K562 (cell line): ENCODE measurements around the gene FBXL4. TPM values are rescaled to one million over a fixed set of nuclear protein-coding genes. Genes with fewer than 3 reads are reported as not detected.

ENCODE experiments used
- ATAC-seq: fragments of 200-7000 bp; cut with Tn5 transposase; 3 replicates; pipeline ENCODE4 v1.9.1; 2020; ENCODE audit warnings: moderate library complexity
- BruUV-seq: library from RNA; stranded (reverse); fragments of 400-500 nt; replicated peaks from 2 replicates; lab custom pipeline; 2021; lab: Mats Ljungman, UMichigan
- CTCF ChIA-PET: fragments of 300-600 bp; formaldehyde crosslinking; extraction: SDS; loops from one replicate; lab custom pipeline; 2021; ENCODE audit warnings: low intra/inter-chr PET ratio; lab: Yijun Ruan, JAX
- POLR2A ChIA-PET: fragments of 300-600, 350-650 bp; sonication (Branson Sonifier 250); formaldehyde crosslinking; extraction: SDS; loops from one replicate; lab custom pipeline; 2021; ENCODE audit warnings: antibody characterized with exemption, inconsistent platforms; lab: Yijun Ruan, JAX
- DNase-seq, 4 experiments: peaks; one replicate each; pipeline versions ENCODE4 v3.0.0 to v3.0.0-alpha.2; 2011 to 2018; ENCODE audit warnings: low spot score in 3 of 4, mixed read lengths in 3 of 4; ENCODE audit errors: extremely low read depth in 1 of 4
- FAIRE-seq: peaks from 2 replicates; lab custom pipeline; 2011; peaks lifted over from hg19 to GRCh38; lab: Jason Lieb, UNC
- H2AFZ ChIP-seq: 2 replicates; pipeline ENCODE4 v1.6.0; 2011; ENCODE audit warnings: low read depth, low read length, control low read depth, inconsistent platforms
- H3K27ac ChIP-seq: fragments of 200-600 bp; 3 replicates; pipeline ENCODE4 v1.8.0; 2011; ENCODE audit warnings: low read depth, mild to moderate bottlenecking, control low read depth, inconsistent platforms, low read length, moderate library complexity, mixed read lengths; ENCODE audit errors: extremely low read depth
- H3K27me3 ChIP-seq, 2 experiments: fragments of 300-600 bp in 1 of 2; 2 replicates in 1 of 2; 3 replicates in 1 of 2; pipeline versions ENCODE4 v1.6.0 to v1.8.0; 2011; ENCODE audit warnings: inconsistent platforms in 2 of 2, low read length in 2 of 2, mild to moderate bottlenecking in 1 of 2, mixed read lengths in 1 of 2, moderate library complexity in 1 of 2; ENCODE audit not compliant: control insufficient read depth in 2 of 2, insufficient read depth in 2 of 2
- H3K36me3 ChIP-seq: fragments of 300-600 bp; 3 replicates; pipeline ENCODE4 v1.8.0; 2011; ENCODE audit warnings: mild to moderate bottlenecking, low read length, inconsistent platforms; ENCODE audit not compliant: control insufficient read depth, insufficient read depth
- H3K4me1 ChIP-seq, 2 experiments: fragments of 200-600 bp in 1 of 2; replicated peaks in 1 of 2; 2 replicates in 1 of 2; 3 replicates in 1 of 2; pipeline versions ENCODE4 v1.5.1 to v1.8.0; 2011; ENCODE audit warnings: inconsistent platforms in 2 of 2, low read length in 2 of 2, mild to moderate bottlenecking in 1 of 2, mixed read lengths in 1 of 2, moderate library complexity in 1 of 2; ENCODE audit not compliant: control insufficient read depth in 2 of 2, insufficient read depth in 2 of 2
- H3K4me2 ChIP-seq: 2 replicates; pipeline ENCODE4 v1.6.1; 2011; ENCODE audit warnings: low read length, control low read depth, inconsistent platforms, mixed read lengths; ENCODE audit not compliant: insufficient read depth
- H3K4me3 ChIP-seq: fragments of 200-600 bp; sonication (generic), shearing (Covaris generic); 2 replicates; pipeline ENCODE4 v1.5.1; 2016; ENCODE audit warnings: control low read depth, inconsistent platforms
- H3K79me2 ChIP-seq: fragments of 200-600 bp; 3 replicates; pipeline ENCODE4 v1.8.0; 2011; ENCODE audit warnings: low read length, inconsistent platforms; ENCODE audit not compliant: control insufficient read depth, insufficient read depth
- H3K9ac ChIP-seq, 2 experiments: 2 replicates each; pipeline versions ENCODE4 v1.6.0 to v1.6.1; 2011; ENCODE audit warnings: low read depth in 2 of 2, low read length in 2 of 2, control low read depth in 1 of 2, inconsistent platforms in 1 of 2, mild to moderate bottlenecking in 1 of 2, mixed read lengths in 1 of 2; ENCODE audit not compliant: insufficient read depth in 1 of 2
- H3K9me1 ChIP-seq: one replicate; pipeline ENCODE4 v1.6.0; 2011; ENCODE audit warnings: inconsistent platforms, mild to moderate bottlenecking, low read length, moderate library complexity; ENCODE audit not compliant: control insufficient read depth, insufficient read depth
- H3K9me3 ChIP-seq: replicated peaks from 2 replicates; pipeline ENCODE4 v1.5.1; 2011; ENCODE audit warnings: low read depth, low read length, inconsistent platforms; ENCODE audit not compliant: control insufficient read depth, insufficient read depth
- H4K20me1 ChIP-seq: replicated peaks from 2 replicates; pipeline ENCODE4 v1.6.1; 2011; ENCODE audit warnings: low read length, inconsistent platforms, mixed read lengths; ENCODE audit not compliant: control insufficient read depth, insufficient read depth
- MEF2D ChIP-seq: conservative IDR thresholded peaks from 2 replicates; pipeline ENCODE4 v1.6.1; 2016; ENCODE audit warnings: low read depth, missing genetic modification characterization, missing compliant biosample characterization
- POLR2AphosphoS5 ChIP-seq: IDR thresholded peaks from 2 replicates; pipeline ENCODE4 v1.6.1; 2011; ENCODE audit warnings: mild to moderate bottlenecking, low read depth, low read length, moderate library complexity; ENCODE audit not compliant: control insufficient read depth, insufficient read depth
- RBBP5 ChIP-seq: fragments of 200-600 bp; sonication (generic); IDR thresholded peaks from 2 replicates; pipeline ENCODE4 v1.6.1; 2012; ENCODE audit warnings: borderline replicate concordance, mild to moderate bottlenecking, low read length, control low read depth, inconsistent platforms; ENCODE audit not compliant: insufficient read depth, poor library complexity, severe bottlenecking
- SMAD2 ChIP-seq: fragments of 150-350 bp; IDR thresholded peaks from 2 replicates; pipeline ENCODE4 v1.6.1; 2014; ENCODE audit warnings: low read depth, mild to moderate bottlenecking, low read length
- ZC3H4 ChIP-seq: sonication (generic); formaldehyde crosslinking; IDR thresholded peaks from 2 replicates; pipeline ENCODE4 v1.9.0; 2021; ENCODE audit warnings: missing genetic modification reagents, borderline replicate concordance
- ZNF239 ChIP-seq: fragments of 250-450 bp; sonication (Bioruptor Pico); IDR thresholded peaks from 2 replicates; pipeline ENCODE4 v1.4.0; 2020; ENCODE audit warnings: mild to moderate bottlenecking
- ZNF274 ChIP-seq: IDR thresholded peaks from 2 replicates; pipeline ENCODE4 v1.6.1; 2011; ENCODE audit warnings: low read depth, mild to moderate bottlenecking, low read length, moderate library complexity, borderline replicate concordance
- WGBS: fragments of 100-300 bp; shearing (Covaris generic); methylation state at CpG from one replicate; pipeline ENCODE4 v1.1.6; 2016; ENCODE audit warnings: low coverage, mixed read lengths; ENCODE audit not compliant: insufficient coverage; ENCODE audit errors: missing lambda C conversion rate; 5-methylcytosine and 5-hydroxymethylcytosine counted together
- in situ Hi-C: fragments of 300-500 bp; cut with MboI; formaldehyde crosslinking; loops from 4 replicates; pipeline ENCODE4 v1.15.0; 2018; ENCODE audit warnings: inconsistent platforms, mixed read lengths
- intact Hi-C: fragments of 100-400 bp; cut with micrococcal nuclease; formaldehyde crosslinking; loops from 2 replicates; pipeline ENCODE4 v1.14.2; 2022
- polyA plus RNA-seq, 8 experiments: library from polyadenylated mRNA; depleted of rRNA in 4 of 8; stranded (reverse) in 5 of 8; unstranded in 3 of 8; fragments of >200 nt; fragmentation: Nextera tagmentation in 2 of 8; fragmentation: Illumina TruSeq in 1 of 8; extraction: Ambion mirVana in 2 of 8; extraction: Trizol in 1 of 8; gene quantifications; 2 replicates each; pipeline versions ENCODE4 v1.2.1 to v1.2.3, GENCODE V29; 2011 to 2014; ENCODE audit warnings: inconsistent platforms in 1 of 8, missing spikeins in 1 of 8
- total RNA-seq, 7 experiments: library from RNA; depleted of rRNA in 6 of 7; stranded (reverse); fragments of >200 nt in 6 of 7; fragmentation: Illumina TruSeq in 2 of 7; extraction: Trizol in 2 of 7; gene quantifications; 2 replicates each; pipeline versions ENCODE4 v1.2.1 to v1.2.3, GENCODE V29; 2011 to 2021; ENCODE audit warnings: low replicate concordance in 1 of 7
- TF ChIP-seq, protein P1 (sequence below): fragments of 250-450 bp; sonication (Bioruptor Pico); IDR thresholded peaks from 2 replicates; pipeline ENCODE4 v1.4.0; 2020; ENCODE audit warnings: mild to moderate bottlenecking, moderate library complexity
- TF ChIP-seq, protein P2 (sequence below), 2 experiments: fragments of 200-800 bp in 1 of 2; sonication (Bioruptor generic) in 1 of 2; sonication (generic) in 1 of 2; formaldehyde crosslinking in 1 of 2; IDR thresholded peaks in 1 of 2; conservative IDR thresholded peaks in 1 of 2; 2 replicates each; pipeline versions ENCODE4 v1.5.0 to v1.6.1; 2016 to 2020; ENCODE audit warnings: missing compliant biosample characterization in 1 of 2, missing genetic modification characterization in 1 of 2, missing genetic modification reagents in 1 of 2
- TF ChIP-seq, protein P3 (sequence below): fragments of 450-650 bp; formaldehyde crosslinking; conservative IDR thresholded peaks from 2 replicates; pipeline ENCODE4 v1.4.0; 2022; ENCODE audit warnings: mild to moderate bottlenecking, missing genetic modification characterization

FBXL4 gene
- total and polyA plus RNA-seq, 9 of the 15 experiments (the other 6 are each of a cell fraction or from before 2014, with no cell fraction given) = 4.2 to 23.1 (median 7.7) TPM

DNA sequence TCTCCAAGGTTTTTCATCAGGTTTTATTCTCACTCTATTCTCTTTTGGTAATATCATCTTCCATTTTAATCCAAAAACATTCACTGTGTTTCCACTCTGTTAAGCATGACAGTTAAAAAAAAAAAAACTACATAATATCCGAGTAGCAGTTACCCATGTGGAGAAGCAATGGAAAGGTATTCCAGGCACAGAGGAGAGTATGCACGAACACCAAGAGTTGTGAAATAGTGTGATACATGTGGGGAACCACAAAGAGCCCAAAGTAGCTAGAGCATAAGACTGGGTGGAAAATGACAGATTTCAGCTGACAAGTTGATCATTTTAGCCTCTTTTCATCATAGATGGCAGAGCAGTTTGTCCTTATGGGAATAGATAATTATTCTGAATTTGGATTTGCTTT, 19.9 kb upstream of the FBXL4 start (continued):
- TF ChIP-seq ZNF274 = no peak
- no peak for TF ChIP-seq ZNF239 (CRISPR knock-in tag)
- no peak for TF ChIP-seq POLR2AphosphoS5

DNA sequence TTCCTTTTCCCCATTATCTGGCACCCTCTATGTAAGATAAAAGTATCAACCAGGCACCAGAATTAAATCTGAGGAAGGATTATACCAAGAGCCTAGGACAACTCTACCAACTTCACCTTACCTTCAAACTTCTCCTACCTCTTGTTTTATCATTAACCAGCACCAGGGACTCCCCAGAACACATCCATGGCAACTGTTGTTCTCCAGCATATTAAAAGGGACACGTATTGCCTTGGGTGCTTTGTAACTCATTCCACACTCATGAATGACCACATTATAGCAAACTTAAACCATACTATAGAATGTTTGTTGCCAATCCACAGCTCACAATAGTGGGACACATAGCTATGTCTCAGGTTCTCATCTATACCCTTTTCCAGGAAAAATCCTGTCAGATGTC, 11.9 kb upstream of the FBXL4 start:
- in situ Hi-C loops = no loop called here
- TF ChIP-seq, protein P1, sequence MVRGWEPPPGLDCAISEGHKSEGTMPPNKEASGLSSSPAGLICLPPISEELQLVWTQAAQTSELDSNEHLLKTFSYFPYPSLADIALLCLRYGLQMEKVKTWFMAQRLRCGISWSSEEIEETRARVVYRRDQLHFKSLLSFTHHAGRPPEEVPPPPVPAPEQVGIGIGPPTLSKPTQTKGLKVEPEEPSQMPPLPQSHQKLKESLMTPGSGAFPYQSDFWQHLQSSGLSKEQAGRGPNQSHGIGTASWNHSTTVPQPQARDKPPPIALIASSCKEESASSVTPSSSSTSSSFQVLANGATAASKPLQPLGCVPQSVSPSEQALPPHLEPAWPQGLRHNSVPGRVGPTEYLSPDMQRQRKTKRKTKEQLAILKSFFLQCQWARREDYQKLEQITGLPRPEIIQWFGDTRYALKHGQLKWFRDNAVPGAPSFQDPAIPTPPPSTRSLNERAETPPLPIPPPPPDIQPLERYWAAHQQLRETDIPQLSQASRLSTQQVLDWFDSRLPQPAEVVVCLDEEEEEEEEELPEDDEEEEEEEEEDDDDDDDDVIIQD (CRISPR knock-in tag) = no peak
- no peak for TF ChIP-seq ZC3H4
- TF ChIP-seq, protein P2, sequence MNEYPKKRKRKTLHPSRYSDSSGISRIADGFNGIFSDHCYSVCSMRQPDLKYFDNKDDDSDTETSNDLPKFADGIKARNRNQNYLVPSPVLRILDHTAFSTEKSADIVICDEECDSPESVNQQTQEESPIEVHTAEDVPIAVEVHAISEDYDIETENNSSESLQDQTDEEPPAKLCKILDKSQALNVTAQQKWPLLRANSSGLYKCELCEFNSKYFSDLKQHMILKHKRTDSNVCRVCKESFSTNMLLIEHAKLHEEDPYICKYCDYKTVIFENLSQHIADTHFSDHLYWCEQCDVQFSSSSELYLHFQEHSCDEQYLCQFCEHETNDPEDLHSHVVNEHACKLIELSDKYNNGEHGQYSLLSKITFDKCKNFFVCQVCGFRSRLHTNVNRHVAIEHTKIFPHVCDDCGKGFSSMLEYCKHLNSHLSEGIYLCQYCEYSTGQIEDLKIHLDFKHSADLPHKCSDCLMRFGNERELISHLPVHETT (CRISPR knock-in tag; conservative IDR thresholded peaks at IDR 0.05 in 1 of 2, IDR thresholded peaks at IDR 0.05 in 1 of 2) = no peak
- TF ChIP-seq, protein P3, sequence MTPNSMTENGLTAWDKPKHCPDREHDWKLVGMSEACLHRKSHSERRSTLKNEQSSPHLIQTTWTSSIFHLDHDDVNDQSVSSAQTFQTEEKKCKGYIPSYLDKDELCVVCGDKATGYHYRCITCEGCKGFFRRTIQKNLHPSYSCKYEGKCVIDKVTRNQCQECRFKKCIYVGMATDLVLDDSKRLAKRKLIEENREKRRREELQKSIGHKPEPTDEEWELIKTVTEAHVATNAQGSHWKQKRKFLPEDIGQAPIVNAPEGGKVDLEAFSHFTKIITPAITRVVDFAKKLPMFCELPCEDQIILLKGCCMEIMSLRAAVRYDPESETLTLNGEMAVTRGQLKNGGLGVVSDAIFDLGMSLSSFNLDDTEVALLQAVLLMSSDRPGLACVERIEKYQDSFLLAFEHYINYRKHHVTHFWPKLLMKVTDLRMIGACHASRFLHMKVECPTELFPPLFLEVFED (CRISPR knock-in tag) = no peak
- TF ChIP-seq RBBP5 = no peak
- no peak for TF ChIP-seq MEF2D (tag)
- TF ChIP-seq SMAD2 = no peak
- H3K36me3 ChIP-seq = no peaks in the 10 kb centered on the region
- no peak overlapping the region for H3K4me3 ChIP-seq
- whole genome bisulfite sequencing = 0% methylated on average over 1 of the region's 1 CpG
- no peaks in the 10 kb centered on the region for H4K20me1 ChIP-seq
- no peak for ATAC-seq
- DNase-seq = no peak
- H2AFZ ChIP-seq = no peak overlapping the region
- CTCF ChIA-PET = no interaction called here
- no peaks in the 10 kb centered on the region for H3K9me1 ChIP-seq
- H3K79me2 ChIP-seq = no peaks in the 10 kb centered on the region
- intact Hi-C loops = no loop called here
- no peaks in the 10 kb centered on the region for H3K9me3 ChIP-seq
- H3K9ac ChIP-seq = no peak overlapping the region
- no peak overlapping the region for H3K27ac ChIP-seq
- POLR2A ChIA-PET = no interaction called here
- no peak for FAIRE-seq
- H3K27me3 ChIP-seq = no peaks in the 10 kb centered on the region
- no peaks in the 10 kb centered on the region for H3K4me1 ChIP-seq
- no peak overlapping the region for H3K4me2 ChIP-seq
- BruUV-seq = no TSS peak
